K562 (cell line): ENCODE data around the gene KHDC3L. TPM values are rescaled to one million over a fixed set of nuclear protein-coding genes. Genes with fewer than 3 reads are reported as not detected.
A peak's percentile ranks its signal among the peaks of the same experiment; 100 is the strongest.

Source experiments
- ATAC-seq: fragments of 200-7000 bp; cut with Tn5 transposase; 3 replicates; pipeline ENCODE4 v1.9.1; 2020; ENCODE audit warnings: moderate library complexity
- BruUV-seq: library from RNA; stranded (reverse); fragments of 400-500 nt; replicated peaks from 2 replicates; lab custom pipeline; 2021; lab: Mats Ljungman, UMichigan
- CTCF ChIA-PET: fragments of 300-600 bp; formaldehyde crosslinking; extraction: SDS; loops from one replicate; lab custom pipeline; 2021; ENCODE audit warnings: low intra/inter-chr PET ratio; lab: Yijun Ruan, JAX
- POLR2A ChIA-PET: fragments of 300-600, 350-650 bp; sonication (Branson Sonifier 250); formaldehyde crosslinking; extraction: SDS; loops from one replicate; lab custom pipeline; 2021; ENCODE audit warnings: antibody characterized with exemption, inconsistent platforms; lab: Yijun Ruan, JAX
- DNase-seq, 4 experiments: peaks; one replicate each; pipeline versions ENCODE4 v3.0.0 to v3.0.0-alpha.2; 2011 to 2018; ENCODE audit warnings: low spot score in 3 of 4, mixed read lengths in 3 of 4; ENCODE audit errors: extremely low read depth in 1 of 4
- FAIRE-seq: peaks from 2 replicates; lab custom pipeline; 2011; peaks lifted over from hg19 to GRCh38; lab: Jason Lieb, UNC
- H2AFZ ChIP-seq: 2 replicates; pipeline ENCODE4 v1.6.0; 2011; ENCODE audit warnings: low read depth, low read length, control low read depth, inconsistent platforms
- H3K27ac ChIP-seq: fragments of 200-600 bp; 3 replicates; pipeline ENCODE4 v1.8.0; 2011; ENCODE audit warnings: low read depth, mild to moderate bottlenecking, control low read depth, inconsistent platforms, low read length, moderate library complexity, mixed read lengths; ENCODE audit errors: extremely low read depth
- H3K27me3 ChIP-seq, 2 experiments: fragments of 300-600 bp in 1 of 2; 2 replicates in 1 of 2; 3 replicates in 1 of 2; pipeline versions ENCODE4 v1.6.0 to v1.8.0; 2011; ENCODE audit warnings: inconsistent platforms in 2 of 2, low read length in 2 of 2, mild to moderate bottlenecking in 1 of 2, mixed read lengths in 1 of 2, moderate library complexity in 1 of 2; ENCODE audit not compliant: control insufficient read depth in 2 of 2, insufficient read depth in 2 of 2
- H3K36me3 ChIP-seq: fragments of 300-600 bp; 3 replicates; pipeline ENCODE4 v1.8.0; 2011; ENCODE audit warnings: mild to moderate bottlenecking, low read length, inconsistent platforms; ENCODE audit not compliant: control insufficient read depth, insufficient read depth
- H3K4me1 ChIP-seq, 2 experiments: fragments of 200-600 bp in 1 of 2; replicated peaks in 1 of 2; 2 replicates in 1 of 2; 3 replicates in 1 of 2; pipeline versions ENCODE4 v1.5.1 to v1.8.0; 2011; ENCODE audit warnings: inconsistent platforms in 2 of 2, low read length in 2 of 2, mild to moderate bottlenecking in 1 of 2, mixed read lengths in 1 of 2, moderate library complexity in 1 of 2; ENCODE audit not compliant: control insufficient read depth in 2 of 2, insufficient read depth in 2 of 2
- H3K4me2 ChIP-seq: 2 replicates; pipeline ENCODE4 v1.6.1; 2011; ENCODE audit warnings: low read length, control low read depth, inconsistent platforms, mixed read lengths; ENCODE audit not compliant: insufficient read depth
- H3K4me3 ChIP-seq: fragments of 200-600 bp; sonication (generic), shearing (Covaris generic); 2 replicates; pipeline ENCODE4 v1.5.1; 2016; ENCODE audit warnings: control low read depth, inconsistent platforms
- H3K79me2 ChIP-seq: fragments of 200-600 bp; 3 replicates; pipeline ENCODE4 v1.8.0; 2011; ENCODE audit warnings: low read length, inconsistent platforms; ENCODE audit not compliant: control insufficient read depth, insufficient read depth
- H3K9ac ChIP-seq, 2 experiments: 2 replicates each; pipeline versions ENCODE4 v1.6.0 to v1.6.1; 2011; ENCODE audit warnings: low read depth in 2 of 2, low read length in 2 of 2, control low read depth in 1 of 2, inconsistent platforms in 1 of 2, mild to moderate bottlenecking in 1 of 2, mixed read lengths in 1 of 2; ENCODE audit not compliant: insufficient read depth in 1 of 2
- H3K9me1 ChIP-seq: one replicate; pipeline ENCODE4 v1.6.0; 2011; ENCODE audit warnings: inconsistent platforms, mild to moderate bottlenecking, low read length, moderate library complexity; ENCODE audit not compliant: control insufficient read depth, insufficient read depth
- H3K9me3 ChIP-seq: replicated peaks from 2 replicates; pipeline ENCODE4 v1.5.1; 2011; ENCODE audit warnings: low read depth, low read length, inconsistent platforms; ENCODE audit not compliant: control insufficient read depth, insufficient read depth
- H4K20me1 ChIP-seq: replicated peaks from 2 replicates; pipeline ENCODE4 v1.6.1; 2011; ENCODE audit warnings: low read length, inconsistent platforms, mixed read lengths; ENCODE audit not compliant: control insufficient read depth, insufficient read depth
- C11orf30 ChIP-seq: fragments of 450-650 bp; IDR thresholded peaks from 2 replicates; pipeline ENCODE4 v1.6.1; 2016; ENCODE audit warnings: low read depth, mild to moderate bottlenecking
- HCFC1 ChIP-seq: IDR thresholded peaks from 2 replicates; pipeline ENCODE4 v1.6.1; 2012; ENCODE audit warnings: low read depth, low read length, improper control_type of control experiment
- JUN ChIP-seq, 2 experiments: sonication (generic) in 1 of 2; formaldehyde crosslinking in 1 of 2; IDR thresholded peaks; 2 replicates each; pipeline versions ENCODE4 v1.6.1 to v1.8.0; 2012 to 2022; ENCODE audit warnings: borderline replicate concordance in 2 of 2, mild to moderate bottlenecking in 2 of 2, improper control_type of control experiment in 1 of 2, low read depth in 1 of 2, low read length in 1 of 2, missing genetic modification reagents in 1 of 2
- KDM5B ChIP-seq: fragments of 200-600 bp; sonication (generic); IDR thresholded peaks from 2 replicates; pipeline ENCODE4 v1.6.1; 2012; ENCODE audit warnings: low read depth, mild to moderate bottlenecking, moderate library complexity, low read length, control low read depth, inconsistent platforms; ENCODE audit not compliant: insufficient replicate concordance
- MCM3 ChIP-seq: fragments of 450-650 bp; IDR thresholded peaks from 2 replicates; pipeline ENCODE4 v1.6.1; 2016
- TAF1 ChIP-seq: IDR thresholded peaks from 2 replicates; pipeline ENCODE4 v1.6.1; 2011; ENCODE audit warnings: mild to moderate bottlenecking, low read length, moderate library complexity; ENCODE audit not compliant: insufficient read depth, control insufficient read depth, severe bottlenecking; ENCODE audit errors: extremely low read depth
- WGBS: fragments of 100-300 bp; shearing (Covaris generic); methylation state at CpG from one replicate; pipeline ENCODE4 v1.1.6; 2016; ENCODE audit warnings: low coverage, mixed read lengths; ENCODE audit not compliant: insufficient coverage; ENCODE audit errors: missing lambda C conversion rate; 5-methylcytosine and 5-hydroxymethylcytosine counted together
- in situ Hi-C: fragments of 300-500 bp; cut with MboI; formaldehyde crosslinking; loops from 4 replicates; pipeline ENCODE4 v1.15.0; 2018; ENCODE audit warnings: inconsistent platforms, mixed read lengths
- intact Hi-C: fragments of 100-400 bp; cut with micrococcal nuclease; formaldehyde crosslinking; loops from 2 replicates; pipeline ENCODE4 v1.14.2; 2022
- polyA plus RNA-seq, 8 experiments: library from polyadenylated mRNA; depleted of rRNA in 4 of 8; stranded (reverse) in 5 of 8; unstranded in 3 of 8; fragments of >200 nt; fragmentation: Nextera tagmentation in 2 of 8; fragmentation: Illumina TruSeq in 1 of 8; extraction: Ambion mirVana in 2 of 8; extraction: Trizol in 1 of 8; gene quantifications; 2 replicates each; pipeline versions ENCODE4 v1.2.1 to v1.2.3, GENCODE V29; 2011 to 2014; ENCODE audit warnings: inconsistent platforms in 1 of 8, missing spikeins in 1 of 8
- total RNA-seq, 7 experiments: library from RNA; depleted of rRNA in 6 of 7; stranded (reverse); fragments of >200 nt in 6 of 7; fragmentation: Illumina TruSeq in 2 of 7; extraction: Trizol in 2 of 7; gene quantifications; 2 replicates each; pipeline versions ENCODE4 v1.2.1 to v1.2.3, GENCODE V29; 2011 to 2021; ENCODE audit warnings: low replicate concordance in 1 of 7
- TF ChIP-seq, protein P1 (sequence below): sonication (generic); formaldehyde crosslinking; IDR thresholded peaks from 2 replicates; pipeline ENCODE4 v1.8.1; 2023; ENCODE audit warnings: mild to moderate bottlenecking, missing genetic modification reagents

The KHDC3L gene
- total and polyA plus RNA-seq, 9 of the 15 experiments (the other 6 are each of a cell fraction or from before 2014, with no cell fraction given), result not detected

- Histone ChIP-seq H3K79me2 (no peaks in the 10 kb centered on the region), H3K4me2 (no peak within 1 kb of the TSS), H4K20me1 (no peaks in the 10 kb centered on the region), H3K27me3 (peaks cover 0 to 11% of the 10 kb centered on the region in 2 experiments; a peak in 3 of 5 replicates), H3K27ac (no peak within 1 kb of the TSS), H3K4me1 (peaks cover 4 to 8% of the 10 kb centered on the region in 2 experiments; a peak in 3 of 5 replicates), H2AFZ (no peak within 1 kb of the TSS), H3K36me3 (no peaks in the 10 kb centered on the region), H3K9me1 (no peaks in the 10 kb centered on the region), H3K4me3 (no peak within 1 kb of the TSS), H3K9me3 (no peaks in the 10 kb centered on the region), H3K9ac (no peak within 1 kb of the TSS)
- ChIA-PET CTCF (no interaction called here), POLR2A (interaction anchor here (0.7 to 0.9 kb wide), 2 partner anchors 20 to 107 kb away, joined by 3 to 4 read pairs; partner anchors contain the start of gene KHDC1)
- FAIRE-seq, result no peak
- no peak for DNase-seq
- in situ Hi-C loops (no loop called here), intact Hi-C loops (no loop called here)
- no peak for ATAC-seq
- no peak for TF ChIP-seq MCM3
- TF ChIP-seq, protein P1, sequence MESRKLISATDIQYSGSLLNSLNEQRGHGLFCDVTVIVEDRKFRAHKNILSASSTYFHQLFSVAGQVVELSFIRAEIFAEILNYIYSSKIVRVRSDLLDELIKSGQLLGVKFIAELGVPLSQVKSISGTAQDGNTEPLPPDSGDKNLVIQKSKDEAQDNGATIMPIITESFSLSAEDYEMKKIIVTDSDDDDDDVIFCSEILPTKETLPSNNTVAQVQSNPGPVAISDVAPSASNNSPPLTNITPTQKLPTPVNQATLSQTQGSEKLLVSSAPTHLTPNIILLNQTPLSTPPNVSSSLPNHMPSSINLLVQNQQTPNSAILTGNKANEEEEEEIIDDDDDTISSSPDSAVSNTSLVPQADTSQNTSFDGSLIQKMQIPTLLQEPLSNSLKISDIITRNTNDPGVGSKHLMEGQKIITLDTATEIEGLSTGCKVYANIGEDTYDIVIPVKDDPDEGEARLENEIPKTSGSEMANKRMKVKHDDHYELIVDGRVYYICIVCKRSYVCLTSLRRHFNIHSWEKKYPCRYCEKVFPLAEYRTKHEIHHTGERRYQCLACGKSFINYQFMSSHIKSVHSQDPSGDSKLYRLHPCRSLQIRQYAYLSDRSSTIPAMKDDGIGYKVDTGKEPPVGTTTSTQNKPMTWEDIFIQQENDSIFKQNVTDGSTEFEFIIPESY (CRISPR knock-in tag), result peak; percentile 71
- no TSS peak for BruUV-seq
- WGBS, result 82% methylated on average over 28 of the region's 36 CpGs
Measured at GRCh38 chr6:73369563-73369962, 7.1 kb downstream of the KHDC3L start, which contains the start of gene OOEP. Gene OOEP, minus strand, starts transcription at chr6:73369897. Its CDS starts 105 bp downstream, at chr6:73369792.

DNA sequence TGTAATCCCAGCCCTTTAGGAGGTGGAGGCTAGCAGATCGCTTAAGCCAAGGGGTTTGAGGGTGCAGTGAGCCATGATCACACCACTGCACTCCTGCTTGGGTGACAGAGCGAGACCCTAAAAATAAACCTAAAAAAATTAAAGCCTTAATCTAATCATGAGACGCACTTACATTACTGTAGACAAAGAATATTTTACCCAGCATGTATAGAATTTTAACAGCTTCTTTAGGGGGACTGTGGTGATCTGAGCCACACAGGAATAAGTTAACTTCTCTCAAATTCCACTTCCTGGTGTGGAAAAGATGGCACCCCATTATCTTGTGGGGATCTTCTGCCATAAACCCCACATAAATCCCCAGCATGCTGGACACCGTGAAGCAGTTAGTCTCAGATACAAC is 9.5 kb downstream of the KHDC3L start:
- no peak for FAIRE-seq

More for the DNA sequence above, 9.5 kb downstream of the KHDC3L start:
- no peaks in the 10 kb centered on the region for H3K9me3 ChIP-seq
- H3K79me2 ChIP-seq, result no peaks in the 10 kb centered on the region
- no peaks in the 10 kb centered on the region for H3K36me3 ChIP-seq
- in situ Hi-C loops, result no loop called here
- TF ChIP-seq JUN (IDR thresholded peaks at IDR 0.05; ENCODE audit: borderline replicate concordance, low read depth, low read length) (no peak), JUN (CRISPR knock-in tag; IDR thresholded peaks at IDR 0.05; ENCODE audit: borderline replicate concordance) (no peak), TAF1 (no peak), KDM5B (no peak), HCFC1 (no peak), C11orf30 (no peak)
- TF ChIP-seq, all 486 proteins: peak for 0
- H3K4me1 ChIP-seq, result peaks cover 4 to 8% of the 10 kb centered on the region in 2 experiments; a peak in 3 of 5 replicates
- H2AFZ ChIP-seq, result no peak overlapping the region; the same call in 1 of the 2 replicates
- no peak overlapping the region for H3K9ac ChIP-seq
- peaks cover 0 to 11% of the 10 kb centered on the region in 2 experiments; a peak in 2 of 5 replicates for H3K27me3 ChIP-seq
- 67% methylated on average over 4 of the region's 4 CpGs for WGBS
- no peak overlapping the region for H3K27ac ChIP-seq
- DNase-seq (no peak), ATAC-seq (no peak)
- no peaks in the 10 kb centered on the region for H3K9me1 ChIP-seq
- H3K4me2 ChIP-seq, result no peak overlapping the region
- H3K4me3 ChIP-seq, result no peak overlapping the region
- BruUV-seq, result no TSS peak
- H4K20me1 ChIP-seq, result no peaks in the 10 kb centered on the region
- CTCF ChIA-PET, result no interaction called here
- intact Hi-C loops, result no loop called here
- POLR2A ChIA-PET, result no interaction called here
